Activated CD4-positive, alpha-beta memory T cell treated with anti-CD3 and anti-CD28 coated beads, Interleukin-2, amount 10 ng/mL, durations not matched to agents 7 days and 5 days (primary cell): ENCODE data around the gene HDAC6. TPM values are rescaled to one million over a fixed set of nuclear protein-coding genes. Genes with fewer than 3 reads are reported as not detected.

ENCODE experiments used
- CTCF ChIA-PET: fragments of 350-600 bp; sonication (Branson Sonifier 250); formaldehyde crosslinking; loops from one replicate; lab custom pipeline; 2021; ENCODE audit warnings: antibody characterized with exemption, inconsistent platforms; lab: Charles Lee
- POLR2A ChIA-PET: fragments of 350-600 bp; sonication (Branson Sonifier 250); formaldehyde crosslinking; loops from one replicate; lab custom pipeline; 2021; ENCODE audit warnings: antibody characterized with exemption; lab: Charles Lee
- DNase-seq: peaks from one replicate; pipeline ENCODE4 v3.0.0-alpha.2; 2020
- H3K27ac Mint-ChIP-seq: one replicate; pipeline ENCODE4 v1.8.0; 2021; ENCODE audit warnings: mild to moderate bottlenecking, mixed read lengths
- H3K27me3 Mint-ChIP-seq: one replicate; pipeline ENCODE4 v1.8.0; 2021; ENCODE audit warnings: mixed read lengths
- H3K36me3 Mint-ChIP-seq: one replicate; pipeline ENCODE4 v1.8.0; 2021; ENCODE audit warnings: low read depth, mixed read lengths
- H3K4me1 Mint-ChIP-seq: one replicate; pipeline ENCODE4 v1.8.0; 2021; ENCODE audit warnings: mixed read lengths
- H3K4me3 Mint-ChIP-seq: one replicate; pipeline ENCODE4 v1.8.0; 2021; ENCODE audit warnings: mild to moderate bottlenecking, mixed read lengths
- H3K9me3 Mint-ChIP-seq: one replicate; pipeline ENCODE4 v1.8.0; 2021; ENCODE audit warnings: mixed read lengths
- total RNA-seq, 2 experiments: library from RNA; stranded (reverse); gene quantifications; one replicate each; pipeline ENCODE4 v1.2.3, GENCODE V29; 2021

The HDAC6 gene
- total RNA-seq: 10 to 100 TPM; 89.0 to 90.3 TPM

DNA sequence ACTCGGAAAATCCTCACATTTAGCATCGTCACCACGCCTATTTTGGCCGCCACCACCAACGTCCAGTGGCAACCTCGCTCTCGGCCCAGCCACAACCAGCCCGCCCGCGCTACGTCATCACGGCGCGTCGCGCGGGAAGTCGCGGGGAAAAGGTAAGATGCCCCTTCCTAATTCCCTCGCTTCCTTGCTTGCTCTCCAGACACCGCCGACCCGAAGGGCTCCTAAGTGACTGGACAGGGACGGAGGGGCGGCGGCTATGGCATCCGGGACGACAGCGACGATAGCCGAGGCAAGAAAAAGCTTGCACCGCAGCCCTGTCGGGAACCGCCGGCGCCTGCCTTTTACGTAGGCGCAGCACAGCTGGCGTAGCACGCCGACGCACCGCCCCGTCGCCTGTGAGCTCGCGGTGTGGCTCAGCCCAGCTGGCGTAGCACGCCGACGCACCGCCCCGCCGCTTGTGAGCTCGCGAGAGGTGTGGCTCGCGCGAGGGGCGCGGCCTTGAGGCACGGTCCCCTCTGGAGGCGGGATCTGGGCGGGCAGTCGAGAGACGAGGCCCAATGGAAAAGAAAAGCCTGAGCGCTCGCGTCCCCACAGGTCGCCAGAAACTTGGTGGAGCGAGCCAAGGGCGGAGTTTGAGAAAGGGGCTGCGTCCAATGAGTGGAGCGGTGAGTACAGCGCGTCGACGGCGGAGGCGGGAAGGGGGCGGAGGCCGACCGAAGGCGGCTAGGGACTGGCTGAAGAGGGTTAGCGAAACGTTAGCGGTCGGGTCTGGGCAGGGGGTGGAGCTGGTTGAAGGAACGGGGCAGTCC lies at the start of gene HDAC6:
Gene HDAC6, plus strand, starts transcription at position 788 of the 809 bp plus-strand sequence. CDS start 626 bp downstream, outside the sequence.
- no peaks in the 10 kb centered on the region for H3K9me3 Mint-ChIP-seq
- H3K27ac Mint-ChIP-seq: peak within 1 kb of the TSS; percentile 99
- peaks cover 14% of the 10 kb centered on the region for H3K36me3 Mint-ChIP-seq
- DNase-seq: peak; percentile 96
- H3K4me1 Mint-ChIP-seq: peaks cover 29% of the 10 kb centered on the region
- peak within 1 kb of the TSS; percentile 97 for H3K4me3 Mint-ChIP-seq
- ChIA-PET POLR2A (interaction anchor here (0.7 to 4.1 kb wide), 21 partner anchors 9 to 370 kb away, joined by 3 to 34 read pairs (median 5); partner anchors contain the start of genes GRIPAP1, OTUD5, PLP2 and PQBP1), CTCF (interaction anchor here (0.6 to 1.7 kb wide), 8 partner anchors 35 to 327 kb away, joined by 3 to 10 read pairs (median 3); partner anchors contain the start of genes GRIPAP1, PQBP1 and TIMM17B)
- H3K27me3 Mint-ChIP-seq: no peaks in the 10 kb centered on the region

DNA sequence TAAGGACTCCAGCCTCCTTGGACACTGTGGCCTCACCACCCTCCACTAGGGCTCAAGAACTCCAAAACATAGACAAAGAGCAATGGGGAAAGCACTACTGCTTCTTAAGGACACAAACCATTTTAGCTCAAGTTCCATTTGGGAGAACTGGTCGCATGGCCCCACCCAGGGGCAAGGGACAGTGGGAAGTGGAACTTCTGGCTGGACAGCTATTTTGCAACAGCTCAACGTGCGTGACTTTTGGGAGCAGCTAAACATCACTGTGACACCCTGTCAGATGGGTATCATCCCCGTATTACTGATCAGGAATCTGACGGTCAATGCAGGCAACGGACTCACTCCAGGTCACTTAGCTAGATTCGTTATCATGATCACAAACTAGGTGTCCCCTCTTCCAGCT lies 49.4 kb upstream of the HDAC6 start:
- POLR2A ChIA-PET: interaction anchor here (1.0 to 1.2 kb wide), 2 partner anchors 16 to 39 kb away, joined by 3 to 4 read pairs; no protein-coding TSS in a partner anchor
- no peak for DNase-seq
- Mint-ChIP-seq H3K27me3 (no peaks in the 10 kb centered on the region), H3K9me3 (no peaks in the 10 kb centered on the region), H3K4me3 (no peak overlapping the region), H3K4me1 (peaks cover 11% of the 10 kb centered on the region), H3K36me3 (no peaks in the 10 kb centered on the region), H3K27ac (no peak overlapping the region)
- CTCF ChIA-PET: no interaction called here

GRCh38 chrX:48753708-48754228 lies 48.1 kb upstream of the HDAC6 start:
- Mint-ChIP-seq H3K4me3 (no peak overlapping the region), H3K27me3 (no peaks in the 10 kb centered on the region), H3K27ac (no peak overlapping the region), H3K4me1 (peaks cover 11% of the 10 kb centered on the region), H3K9me3 (no peaks in the 10 kb centered on the region), H3K36me3 (no peaks in the 10 kb centered on the region)
- ChIA-PET POLR2A (no interaction called here), CTCF (no interaction called here)
- DNase-seq: no peak

DNA sequence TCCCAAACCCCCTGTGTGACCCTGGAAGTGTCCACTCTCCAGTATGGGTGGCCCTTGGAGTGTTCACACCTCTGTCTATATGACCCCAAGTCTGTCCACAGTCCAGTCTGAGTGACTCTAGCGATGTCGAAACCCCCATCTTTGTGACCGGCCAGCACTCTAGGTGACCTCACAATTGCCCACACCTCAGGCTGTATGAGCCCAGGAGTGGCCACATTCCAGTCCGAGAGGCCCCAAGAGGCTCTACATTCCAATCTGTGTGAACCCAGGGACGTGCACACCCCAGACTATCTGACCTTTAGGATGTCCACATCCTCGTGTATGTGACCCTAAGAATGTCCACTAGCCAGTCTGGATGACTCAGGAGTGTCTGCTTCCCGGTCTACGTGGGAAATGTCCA lies 47.6 kb upstream of the HDAC6 start:
- ChIA-PET CTCF (no interaction called here), POLR2A (no interaction called here)
- no peak overlapping the region for H3K4me3 Mint-ChIP-seq
- DNase-seq: no peak
- H3K9me3 Mint-ChIP-seq: no peaks in the 10 kb centered on the region
- no peaks in the 10 kb centered on the region for H3K27me3 Mint-ChIP-seq
- no peaks in the 10 kb centered on the region for H3K36me3 Mint-ChIP-seq
- no peak overlapping the region for H3K27ac Mint-ChIP-seq
- H3K4me1 Mint-ChIP-seq: peaks cover 11% of the 10 kb centered on the region

- CTCF ChIA-PET: interaction anchor here (0.7 kb wide), 1 partner anchor 146 kb away, joined by 3 read pairs; no protein-coding TSS in a partner anchor
- peak within 1 kb of the TSS; percentile 35 for H3K27ac Mint-ChIP-seq
- no peaks in the 10 kb centered on the region for H3K9me3 Mint-ChIP-seq
- DNase-seq: peak; percentile 50
- H3K36me3 Mint-ChIP-seq: no peaks in the 10 kb centered on the region
- H3K27me3 Mint-ChIP-seq: no peaks in the 10 kb centered on the region
- POLR2A ChIA-PET: no interaction called here
- no peak within 1 kb of the TSS for H3K4me3 Mint-ChIP-seq
- peaks cover 6% of the 10 kb centered on the region for H3K4me1 Mint-ChIP-seq
These were observed 40.0 kb upstream of the HDAC6 start, which contains the start of gene GLOD5 for GRCh38 chrX:48761674-48762471. Gene GLOD5 (plus strand): TSS chrX:48761747. CDS start chrX:48761791, 44 bp downstream.

- Mint-ChIP-seq H3K4me1 (no peaks in the 10 kb centered on the region), H3K36me3 (no peaks in the 10 kb centered on the region), H3K27me3 (peaks cover 5% of the 10 kb centered on the region), H3K27ac (no peak overlapping the region), H3K9me3 (no peaks in the 10 kb centered on the region), H3K4me3 (no peak overlapping the region)
- no peak for DNase-seq
- ChIA-PET POLR2A (no interaction called here), CTCF (no interaction called here)
These were observed 32.6 kb upstream of the HDAC6 start for GRCh38 chrX:48769230-48769629.

DNA sequence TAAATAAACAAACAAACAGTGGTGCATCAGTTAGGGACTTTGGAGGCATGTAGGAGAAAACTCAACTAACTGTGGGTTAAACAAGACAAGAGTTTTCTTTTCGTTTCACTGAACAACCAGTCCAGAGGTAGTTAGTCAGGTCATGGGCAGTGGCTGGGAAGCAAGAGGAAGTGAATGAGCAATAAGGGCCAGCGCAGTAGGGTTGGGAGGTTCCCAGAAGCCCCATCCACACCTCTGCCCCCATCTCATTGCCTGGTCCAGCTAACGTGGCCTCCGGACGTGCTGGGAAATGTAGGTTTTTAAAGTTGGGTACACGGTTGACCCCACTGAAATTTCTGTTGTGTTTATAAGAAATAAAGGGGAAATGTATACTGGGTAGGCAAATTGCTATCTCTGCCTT lies 31.6 kb upstream of the HDAC6 start:
- POLR2A ChIA-PET: no interaction called here
- DNase-seq: no peak
- Mint-ChIP-seq H3K27ac (no peak overlapping the region), H3K4me3 (no peak overlapping the region), H3K36me3 (no peaks in the 10 kb centered on the region), H3K27me3 (peaks cover 8% of the 10 kb centered on the region), H3K9me3 (no peaks in the 10 kb centered on the region), H3K4me1 (no peaks in the 10 kb centered on the region)
- CTCF ChIA-PET: no interaction called here

GRCh38 chrX:48772602-48773001 lies 29.3 kb upstream of the HDAC6 start:
- H3K4me1 Mint-ChIP-seq: no peaks in the 10 kb centered on the region
- CTCF ChIA-PET: no interaction called here

GRCh38 chrX:48776818-48777439 lies 24.9 kb upstream of the HDAC6 start:
- no peak for DNase-seq
- no peaks in the 10 kb centered on the region for H3K9me3 Mint-ChIP-seq
- ChIA-PET POLR2A (interaction anchor here (1.8 kb wide), 1 partner anchor 25 kb away, joined by 8 read pairs; the partner anchor contains the start of gene HDAC6), CTCF (no interaction called here)
- H3K27me3 Mint-ChIP-seq: peaks cover 10% of the 10 kb centered on the region
- no peaks in the 10 kb centered on the region for H3K4me1 Mint-ChIP-seq
- no peak overlapping the region for H3K27ac Mint-ChIP-seq
- no peaks in the 10 kb centered on the region for H3K36me3 Mint-ChIP-seq
- H3K4me3 Mint-ChIP-seq: no peak overlapping the region

More at GRCh38 chrX:48772602-48773001, 29.3 kb upstream of the HDAC6 start:
- DNase-seq: no peak
- H3K27ac Mint-ChIP-seq: no peak overlapping the region
- no peaks in the 10 kb centered on the region for H3K9me3 Mint-ChIP-seq
- H3K36me3 Mint-ChIP-seq: no peaks in the 10 kb centered on the region
- peaks cover 14% of the 10 kb centered on the region for H3K27me3 Mint-ChIP-seq
- POLR2A ChIA-PET: no interaction called here
- H3K4me3 Mint-ChIP-seq: no peak overlapping the region

DNA sequence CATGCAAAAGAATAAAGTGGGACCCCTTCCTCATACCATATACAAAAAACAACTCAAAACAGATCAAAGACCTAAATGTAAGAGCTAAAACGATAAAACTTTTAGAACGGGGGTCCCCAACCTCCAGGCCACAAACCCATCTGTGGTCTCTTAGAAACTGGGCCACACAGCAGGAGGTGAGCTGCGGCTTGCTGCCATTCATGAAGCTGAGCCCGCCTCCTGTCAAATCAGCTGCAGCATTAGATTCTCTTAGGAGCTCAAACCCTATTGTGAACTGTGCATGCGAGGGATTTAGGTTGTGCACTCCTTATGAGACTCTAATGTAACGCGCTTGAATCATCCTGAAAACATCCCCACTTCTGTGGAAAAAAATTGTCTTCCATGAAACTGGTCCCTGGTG lies 22.5 kb upstream of the HDAC6 start:
- ChIA-PET CTCF (interaction anchor here (0.8 kb wide), 1 partner anchor 93 kb away, joined by 3 read pairs; no protein-coding TSS in a partner anchor), POLR2A (no interaction called here)

GRCh38 chrX:48781705-48782104 lies 20.2 kb upstream of the HDAC6 start:
- no peak overlapping the region for H3K27ac Mint-ChIP-seq
- H3K4me3 Mint-ChIP-seq: no peak overlapping the region
- H3K4me1 Mint-ChIP-seq: no peaks in the 10 kb centered on the region
- no peaks in the 10 kb centered on the region for H3K36me3 Mint-ChIP-seq
- H3K27me3 Mint-ChIP-seq: peaks cover 5% of the 10 kb centered on the region
- POLR2A ChIA-PET: no interaction called here
- H3K9me3 Mint-ChIP-seq: no peaks in the 10 kb centered on the region
- DNase-seq: no peak
- CTCF ChIA-PET: no interaction called here

More for the DNA sequence above, 22.5 kb upstream of the HDAC6 start:
- no peak for DNase-seq
- H3K36me3 Mint-ChIP-seq: no peaks in the 10 kb centered on the region
- no peak overlapping the region for H3K4me3 Mint-ChIP-seq
- no peak overlapping the region for H3K27ac Mint-ChIP-seq
- H3K9me3 Mint-ChIP-seq: no peaks in the 10 kb centered on the region
- no peaks in the 10 kb centered on the region for H3K4me1 Mint-ChIP-seq
- peaks cover 10% of the 10 kb centered on the region for H3K27me3 Mint-ChIP-seq

DNA sequence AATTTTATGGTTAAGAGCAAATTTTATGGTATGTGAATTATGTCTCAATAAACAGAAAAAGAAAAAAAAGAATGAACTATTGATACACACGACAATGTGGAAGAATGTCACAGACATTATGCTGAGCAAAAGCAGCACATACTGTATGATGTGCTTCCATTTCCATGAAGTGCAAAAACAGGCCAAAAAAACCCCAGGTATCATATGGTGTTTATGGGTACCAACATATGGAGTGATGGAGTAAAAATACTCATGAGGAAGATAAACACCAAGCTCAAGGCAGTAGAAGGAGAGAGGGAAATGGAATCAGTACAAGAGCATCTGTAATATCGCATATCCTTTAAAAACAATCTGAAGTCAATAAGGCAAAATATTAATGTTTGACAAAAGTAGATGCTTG lies 19.7 kb upstream of the HDAC6 start:
- no peak for DNase-seq
- Mint-ChIP-seq H3K4me3 (no peak overlapping the region), H3K27me3 (peaks cover 10% of the 10 kb centered on the region), H3K9me3 (no peaks in the 10 kb centered on the region), H3K36me3 (no peaks in the 10 kb centered on the region), H3K4me1 (no peaks in the 10 kb centered on the region), H3K27ac (no peak overlapping the region)
- ChIA-PET CTCF (no interaction called here), POLR2A (no interaction called here)
